ENCODE data around the gene RPL15.

Gene RPL15

GRCh38 chr3:23932571-23932970, 15.6 kb downstream of the RPL15 start:
- no peak for FAIRE-seq

DNA sequence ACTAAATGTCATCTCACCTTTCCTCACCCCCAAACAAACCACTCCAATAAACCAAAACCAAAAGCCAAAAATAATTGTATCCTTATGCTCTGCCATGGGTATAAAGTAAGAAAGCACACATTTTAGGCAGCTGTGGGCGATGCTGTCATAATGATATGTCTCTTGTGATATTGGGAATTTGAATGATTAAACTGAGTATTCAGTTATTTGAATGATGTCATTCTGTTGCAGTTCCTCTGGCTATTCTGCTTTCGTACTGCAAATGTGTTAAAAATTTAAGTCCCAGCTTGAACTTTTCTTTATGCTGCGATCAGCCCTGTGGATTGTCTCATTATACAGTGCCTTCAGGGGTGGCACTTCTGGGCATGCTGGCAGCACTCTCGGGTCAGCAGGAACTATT, 17.3 kb downstream of the RPL15 start:
- no peak for FAIRE-seq

- FAIRE-seq: no peak
Observed at GRCh38 chr3:23937296-23937695, 20.4 kb downstream of the RPL15 start.

- FAIRE-seq: no peak
Observed at GRCh38 chr3:23938688-23939087, 21.8 kb downstream of the RPL15 start.

DNA sequence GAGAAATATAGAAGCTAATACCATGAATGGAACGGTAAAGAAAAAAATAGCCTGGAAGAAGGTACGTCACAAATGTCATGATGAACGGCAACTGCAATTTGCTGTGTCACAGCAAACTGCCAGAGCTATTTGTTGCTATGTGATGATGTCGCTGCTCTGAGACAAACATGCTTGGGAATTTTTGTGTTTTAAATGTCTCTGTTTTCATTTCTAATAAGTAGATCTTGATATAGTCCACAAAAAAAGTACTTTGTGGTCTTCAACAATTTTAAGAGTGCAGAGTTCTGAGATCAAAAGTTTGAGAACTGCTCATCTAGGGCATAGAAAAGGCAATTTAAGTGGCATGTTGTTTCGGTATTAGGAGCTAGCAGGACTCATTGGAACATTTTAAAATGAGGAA, 23.8 kb downstream of the RPL15 start:
- no peak for FAIRE-seq

GRCh38 chr3:23941440-23941839, 24.5 kb downstream of the RPL15 start:
- FAIRE-seq: no peak

DNA sequence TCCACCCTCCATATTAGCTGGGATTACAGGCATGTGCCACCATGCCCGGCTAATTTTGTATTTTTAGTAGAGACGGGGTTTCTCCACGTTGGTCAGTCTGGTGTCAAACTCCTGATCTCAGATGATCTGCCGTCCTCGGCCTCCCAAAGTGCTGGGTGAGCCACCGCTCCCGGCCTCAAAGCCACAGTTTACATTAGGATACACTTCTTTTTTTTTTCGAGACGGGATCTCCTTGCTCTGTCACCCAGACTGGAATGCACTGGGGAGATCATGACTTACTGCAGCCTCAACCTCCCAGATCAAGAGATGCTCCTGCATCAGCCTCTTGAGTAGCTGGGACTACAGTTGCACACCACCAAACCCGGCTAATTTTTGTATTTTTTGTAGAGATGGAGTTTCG, 25.6 kb downstream of the RPL15 start:
- FAIRE-seq: no peak

- no peak for FAIRE-seq
Observed at GRCh38 chr3:23944007-23944783, 27.3 kb downstream of the RPL15 start.

- no peak for FAIRE-seq
Observed at GRCh38 chr3:23944861-23945662, 28.1 kb downstream of the RPL15 start, which contains the start of gene NR1D2. Gene NR1D2 (plus strand): TSS chr3:23945286. CDS start chr3:23945579, 293 bp downstream.

- no peak for FAIRE-seq
Observed at GRCh38 chr3:23945663-23945912, 28.7 kb downstream of the RPL15 start.

DNA sequence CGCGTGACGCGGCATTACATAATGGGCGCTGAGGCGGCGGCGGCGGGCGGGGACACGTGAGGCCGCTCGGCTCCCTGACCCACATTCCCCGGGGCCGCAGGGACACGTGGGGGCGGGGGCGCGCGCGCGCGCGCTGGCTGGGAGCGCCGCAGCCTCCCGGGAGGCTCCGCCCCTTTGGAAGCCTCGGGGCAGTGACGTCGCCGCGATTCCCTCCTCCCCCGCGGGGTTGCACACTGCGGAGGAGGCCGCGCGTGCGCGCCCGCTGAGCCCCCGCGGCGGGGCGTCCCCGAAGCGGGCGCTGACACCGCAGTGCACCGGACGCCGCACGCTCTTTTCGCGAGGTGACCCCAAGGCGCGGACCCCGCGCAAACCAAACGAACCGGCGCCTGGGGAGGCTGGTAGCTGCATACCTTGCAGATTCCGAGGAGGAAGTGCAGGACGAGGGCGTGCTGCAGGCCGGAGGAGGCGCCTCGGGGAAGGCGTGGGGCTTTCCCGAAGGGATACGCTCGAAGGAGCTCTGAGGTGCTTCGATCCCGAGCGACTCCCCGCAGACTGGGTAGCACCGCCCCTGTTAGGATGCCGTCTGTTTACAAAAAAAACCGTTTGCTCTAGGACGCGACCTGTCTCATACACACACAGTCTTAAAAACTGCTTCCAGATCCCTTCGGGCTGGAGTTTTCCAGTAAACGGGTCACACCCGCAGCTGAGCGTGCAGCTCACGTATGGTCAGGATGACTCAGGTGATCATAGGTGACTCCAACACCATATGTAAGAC, 29.2 kb downstream of the RPL15 start:
- no peak for FAIRE-seq

DNA sequence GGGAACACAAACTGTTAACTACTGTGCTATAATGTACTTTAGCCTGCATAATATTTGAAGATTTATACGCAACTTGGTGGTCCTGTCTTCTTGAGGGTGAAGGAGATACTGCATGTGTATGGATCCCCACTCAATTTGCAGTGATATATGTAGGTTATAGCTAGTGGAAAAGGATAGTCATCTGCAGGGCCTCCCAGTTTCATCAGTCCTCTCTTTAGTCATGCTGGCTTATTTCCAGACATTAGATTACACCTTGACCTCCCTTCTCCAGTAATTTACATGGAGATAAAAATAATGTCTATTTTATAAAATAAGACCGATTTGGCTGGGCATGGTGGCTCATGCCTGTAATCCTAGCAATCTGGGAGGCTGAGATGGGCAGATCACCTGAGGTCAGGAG, 31.8 kb downstream of the RPL15 start:
- FAIRE-seq: no peak

- FAIRE-seq: no peak
Observed at GRCh38 chr3:23949784-23950183, 32.9 kb downstream of the RPL15 start.

DNA sequence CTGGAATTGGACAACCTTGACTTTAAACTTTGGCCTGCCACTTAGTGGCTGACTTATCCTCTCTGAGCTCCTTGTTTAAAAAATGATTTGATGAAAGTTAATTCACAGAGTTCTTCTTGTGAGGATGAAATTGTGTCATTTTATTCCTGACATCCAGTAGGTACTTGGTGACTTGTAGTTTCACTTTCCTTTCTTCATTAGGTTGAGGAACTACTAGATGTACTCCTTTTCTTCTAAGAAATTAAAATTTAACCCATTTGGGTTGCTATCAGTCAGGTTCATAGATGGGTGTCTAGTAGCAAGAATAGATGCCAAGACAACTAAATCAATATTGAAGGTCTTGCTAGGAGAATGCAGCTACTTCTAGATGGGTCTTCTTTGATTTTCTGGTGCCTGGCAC, 33.4 kb downstream of the RPL15 start:
- FAIRE-seq: no peak

DNA sequence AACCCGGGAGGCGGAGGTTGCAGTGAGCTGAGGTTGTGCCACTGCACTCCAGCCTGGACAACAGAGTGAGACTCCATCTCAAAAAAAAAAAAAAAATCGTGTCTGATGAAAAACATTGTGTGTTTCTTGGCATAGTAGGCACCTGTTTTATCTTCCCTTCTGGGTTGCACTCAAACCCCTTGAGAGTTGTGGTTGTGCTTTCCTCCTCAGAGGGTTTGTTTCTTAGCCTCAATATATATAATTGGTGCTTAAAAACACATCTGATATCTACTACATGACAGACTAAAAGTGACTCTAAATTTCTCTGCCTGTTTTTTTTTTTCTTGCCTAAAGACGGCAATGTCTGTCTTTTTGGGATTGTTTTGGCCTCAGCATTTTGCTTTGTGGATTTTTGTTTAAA, 35.7 kb downstream of the RPL15 start:
- FAIRE-seq: no peak

GRCh38 chr3:23953523-23953922, 36.6 kb downstream of the RPL15 start:
- no peak for FAIRE-seq

GRCh38 chr3:23954144-23954543, 37.2 kb downstream of the RPL15 start:
- FAIRE-seq: no peak

DNA sequence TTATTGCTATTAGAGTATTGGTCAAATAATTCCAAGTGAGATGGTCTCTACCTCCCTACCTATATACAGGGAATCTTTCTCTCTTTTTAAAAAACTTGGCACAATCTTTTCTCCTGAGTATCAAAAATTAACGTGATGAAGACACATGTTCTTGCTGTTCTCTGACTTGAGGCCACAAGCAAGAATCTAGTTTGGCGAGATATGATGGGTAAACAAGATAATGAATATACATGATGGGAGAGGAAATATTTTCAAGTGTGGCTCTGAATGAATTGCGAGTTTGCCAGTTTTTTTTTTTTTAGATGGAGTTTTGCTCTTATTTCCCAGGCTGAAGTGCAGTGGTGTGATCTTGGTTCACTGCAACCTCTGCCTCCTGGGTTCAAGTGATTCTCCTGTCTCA, 39.8 kb downstream of the RPL15 start:
- no peak for FAIRE-seq

GRCh38 chr3:23959135-23959900, 42.4 kb downstream of the RPL15 start:
- no peak for FAIRE-seq

GRCh38 chr3:23960649-23961048, 43.7 kb downstream of the RPL15 start:
- no peak for FAIRE-seq

DNA sequence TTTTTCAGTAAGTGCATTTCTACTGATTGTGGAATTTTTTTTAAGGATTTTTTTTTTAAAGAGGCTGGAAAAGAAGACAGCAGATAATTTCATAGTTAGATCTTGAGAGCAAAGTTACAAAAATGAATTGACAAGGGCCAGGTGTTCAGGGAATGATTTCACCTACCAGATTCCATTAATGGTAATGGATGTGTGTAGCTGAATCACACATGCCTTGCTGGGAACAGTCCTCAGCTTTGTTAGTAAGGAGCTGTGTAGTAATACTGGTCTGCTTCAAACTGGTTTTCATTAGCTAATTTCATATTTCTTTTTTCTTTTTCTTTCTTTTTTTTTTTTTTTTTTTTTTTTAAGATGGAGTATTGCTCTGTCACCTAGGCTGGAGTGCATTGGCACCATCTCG, 44.1 kb downstream of the RPL15 start:
- FAIRE-seq: no peak

GRCh38 chr3:23961913-23962312, 45.0 kb downstream of the RPL15 start:
- no peak for FAIRE-seq
